Thoracic aorta (tissue), 2 donors: ENCODE data around the gene PPP1R12B. TPM values are rescaled to one million over a fixed set of nuclear protein-coding genes. Genes with fewer than 3 reads are reported as not detected.
"Not testable (repeated sequence)": the region's sequence is repeated elsewhere in the genome, so short reads cannot be mapped to it uniquely, and the experiment has no call there.

Experiments
- ATAC-seq: fragments of 150-250 bp; one replicate; pipeline ENCODE4 v1.8.0; 2017; ENCODE audit warnings: low read depth; ENCODE audit not compliant: insufficient number of reproducible peaks, low FRiP score
- DNase-seq: peaks from one replicate; pipeline ENCODE4 v3.0.0-alpha.2; 2020; ENCODE audit warnings: low spot score
- H3K27ac ChIP-seq, 2 donors: fragments of 200-600 bp; sonication (generic); 1 replicate in 1 of 2; 2 replicates in 1 of 2; pipeline ENCODE4 v1.5.1; 2016; ENCODE audit warnings: mild to moderate bottlenecking in 2 of 2, moderate library complexity in 2 of 2
- H3K27me3 ChIP-seq: fragments of 200-600 bp; sonication (generic); replicated peaks from 2 replicates; pipeline ENCODE4 v1.6.0; 2016; ENCODE audit warnings: mild to moderate bottlenecking; ENCODE audit not compliant: insufficient read depth
- H3K36me3 ChIP-seq: fragments of 200-600 bp; sonication (generic); one replicate; pipeline ENCODE4 v1.5.1; 2016
- H3K4me1 ChIP-seq, 2 donors: fragments of 200-600 bp; sonication (generic); 1 replicate in 1 of 2; 2 replicates in 1 of 2; pipeline versions ENCODE4 v1.5.1 to v1.6.0; 2016; ENCODE audit warnings: low read depth in 2 of 2, mild to moderate bottlenecking in 1 of 2; ENCODE audit not compliant: control insufficient read depth in 1 of 2
- H3K4me3 ChIP-seq: fragments of 200-600 bp; sonication (generic); 2 replicates; pipeline ENCODE4 v1.5.1; 2016; ENCODE audit warnings: mild to moderate bottlenecking
- H3K9me3 ChIP-seq: fragments of 200-600 bp; sonication (generic); 2 replicates; pipeline ENCODE4 v1.5.1; 2016
- total RNA-seq, 2 donors: library from RNA; depleted of rRNA; stranded (reverse); fragments of >200 nt; gene quantifications; one replicate each; pipeline versions ENCODE4 v1.1.0 to v1.2.3, GENCODE V29; 2016
- TF ChIP-seq, protein P1 (sequence below): fragments of 200-600 bp; sonication (generic); IDR thresholded peaks from one replicate; pipeline ENCODE4 v1.5.1; 2019; ENCODE audit warnings: antibody characterized with exemption

PPP1R12B gene
- total RNA-seq, 2 donors from 2014 or later, result 573 to 677 TPM

DNA sequence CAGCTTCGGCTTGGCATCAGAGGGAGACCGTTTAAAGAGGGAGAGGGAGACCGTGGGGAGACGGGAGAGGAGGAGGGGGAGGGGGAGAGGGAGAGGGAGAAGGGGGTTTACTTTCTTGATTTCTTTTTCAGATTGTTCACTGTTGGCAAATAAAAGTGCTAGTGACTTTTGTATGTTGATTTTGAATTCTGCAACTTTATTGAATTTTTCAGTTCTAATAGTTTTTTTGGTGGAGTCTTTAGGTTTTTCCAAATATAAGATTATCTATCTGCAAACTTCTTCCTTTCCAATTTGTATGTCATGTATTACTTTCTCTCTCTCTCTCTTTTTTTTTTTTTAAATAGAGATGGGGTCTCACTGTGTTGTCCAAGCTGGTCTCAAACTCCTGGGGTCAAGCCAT is 104.0 kb downstream of the PPP1R12B start:
- Histone ChIP-seq H3K36me3 (peaks cover 5% of the 10 kb centered on the region), H3K4me3 (no peak overlapping the region), H3K4me1 (no peaks in the 10 kb centered on the region), H3K9me3 (no peaks in the 10 kb centered on the region), H3K27ac (no peak overlapping the region), H3K27me3 (no peaks in the 10 kb centered on the region)
- ATAC-seq (no peak), DNase-seq (no peak)
- TF ChIP-seq, protein P1, sequence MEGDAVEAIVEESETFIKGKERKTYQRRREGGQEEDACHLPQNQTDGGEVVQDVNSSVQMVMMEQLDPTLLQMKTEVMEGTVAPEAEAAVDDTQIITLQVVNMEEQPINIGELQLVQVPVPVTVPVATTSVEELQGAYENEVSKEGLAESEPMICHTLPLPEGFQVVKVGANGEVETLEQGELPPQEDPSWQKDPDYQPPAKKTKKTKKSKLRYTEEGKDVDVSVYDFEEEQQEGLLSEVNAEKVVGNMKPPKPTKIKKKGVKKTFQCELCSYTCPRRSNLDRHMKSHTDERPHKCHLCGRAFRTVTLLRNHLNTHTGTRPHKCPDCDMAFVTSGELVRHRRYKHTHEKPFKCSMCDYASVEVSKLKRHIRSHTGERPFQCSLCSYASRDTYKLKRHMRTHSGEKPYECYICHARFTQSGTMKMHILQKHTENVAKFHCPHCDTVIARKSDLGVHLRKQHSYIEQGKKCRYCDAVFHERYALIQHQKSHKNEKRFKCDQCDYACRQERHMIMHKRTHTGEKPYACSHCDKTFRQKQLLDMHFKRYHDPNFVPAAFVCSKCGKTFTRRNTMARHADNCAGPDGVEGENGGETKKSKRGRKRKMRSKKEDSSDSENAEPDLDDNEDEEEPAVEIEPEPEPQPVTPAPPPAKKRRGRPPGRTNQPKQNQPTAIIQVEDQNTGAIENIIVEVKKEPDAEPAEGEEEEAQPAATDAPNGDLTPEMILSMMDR, result no peak

DNA sequence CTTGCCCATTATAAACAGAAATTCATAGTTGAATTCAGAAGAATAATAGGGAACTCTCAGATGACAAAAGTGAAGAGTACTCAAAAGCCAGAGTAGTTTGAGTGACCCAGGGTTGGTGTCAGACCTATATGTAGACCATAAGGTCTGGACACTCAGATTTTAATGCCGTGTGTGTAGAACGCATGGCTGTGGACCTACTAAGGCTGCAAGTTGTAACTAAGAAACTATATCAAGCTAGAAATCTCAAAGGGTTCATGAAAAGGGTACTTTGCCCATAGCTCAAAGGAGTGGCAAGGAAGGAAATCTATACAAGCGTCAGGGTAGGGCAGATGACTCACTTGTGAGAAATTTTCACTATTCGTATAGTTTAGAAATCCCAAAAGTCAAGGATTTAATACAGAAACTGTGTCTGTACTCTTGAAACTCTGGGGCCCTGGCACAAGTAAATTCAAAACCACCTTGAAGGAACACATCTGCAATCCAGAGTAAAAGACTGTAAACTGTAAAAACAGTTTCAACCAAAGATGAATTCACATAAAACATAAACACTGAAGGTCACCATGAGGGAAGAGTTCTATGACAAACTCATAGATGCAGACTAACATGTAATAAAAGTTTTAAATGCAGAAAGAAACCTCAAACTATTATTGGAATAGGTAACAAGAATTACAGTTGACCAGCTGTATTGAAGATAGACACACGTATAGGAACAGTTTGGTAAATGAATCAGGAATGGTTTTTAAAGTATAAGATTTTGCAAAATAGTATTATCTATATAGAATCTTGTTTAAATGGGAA is 108.1 kb downstream of the PPP1R12B start:
- ATAC-seq, DNase-seq, H3K36me3 ChIP-seq, H3K4me3 ChIP-seq, H3K27ac ChIP-seq, H3K9me3 ChIP-seq, H3K27me3 ChIP-seq: not testable (repeated sequence)
- H3K4me1 ChIP-seq, result peaks cover 6 to 14% of the 10 kb centered on the region in 2 donors

DNA sequence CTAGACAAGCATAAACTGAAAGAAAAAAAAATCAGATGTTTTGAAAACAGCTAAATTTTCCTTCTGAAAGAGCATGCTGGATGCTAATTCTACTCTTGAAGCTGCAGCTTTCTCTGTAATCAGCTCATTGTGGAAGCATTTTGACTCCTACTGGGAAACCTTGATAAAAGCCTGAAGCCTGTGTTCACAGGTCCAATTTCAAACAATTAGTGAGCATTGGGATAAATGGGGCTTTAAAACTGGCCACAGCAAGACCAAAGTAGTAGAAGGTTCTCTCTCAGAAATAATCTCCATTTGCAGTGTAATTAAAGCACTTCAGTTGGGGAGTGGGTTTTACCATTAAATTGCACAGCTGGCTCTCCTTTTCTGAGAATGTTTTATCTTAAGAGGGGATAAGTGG is 110.2 kb downstream of the PPP1R12B start:
- not testable (repeated sequence) for H3K27me3 ChIP-seq, H3K27ac ChIP-seq, DNase-seq, ATAC-seq, H3K4me3 ChIP-seq, H3K36me3 ChIP-seq, H3K9me3 ChIP-seq
- H3K4me1 ChIP-seq, result peaks cover 6 to 14% of the 10 kb centered on the region in 2 donors

DNA sequence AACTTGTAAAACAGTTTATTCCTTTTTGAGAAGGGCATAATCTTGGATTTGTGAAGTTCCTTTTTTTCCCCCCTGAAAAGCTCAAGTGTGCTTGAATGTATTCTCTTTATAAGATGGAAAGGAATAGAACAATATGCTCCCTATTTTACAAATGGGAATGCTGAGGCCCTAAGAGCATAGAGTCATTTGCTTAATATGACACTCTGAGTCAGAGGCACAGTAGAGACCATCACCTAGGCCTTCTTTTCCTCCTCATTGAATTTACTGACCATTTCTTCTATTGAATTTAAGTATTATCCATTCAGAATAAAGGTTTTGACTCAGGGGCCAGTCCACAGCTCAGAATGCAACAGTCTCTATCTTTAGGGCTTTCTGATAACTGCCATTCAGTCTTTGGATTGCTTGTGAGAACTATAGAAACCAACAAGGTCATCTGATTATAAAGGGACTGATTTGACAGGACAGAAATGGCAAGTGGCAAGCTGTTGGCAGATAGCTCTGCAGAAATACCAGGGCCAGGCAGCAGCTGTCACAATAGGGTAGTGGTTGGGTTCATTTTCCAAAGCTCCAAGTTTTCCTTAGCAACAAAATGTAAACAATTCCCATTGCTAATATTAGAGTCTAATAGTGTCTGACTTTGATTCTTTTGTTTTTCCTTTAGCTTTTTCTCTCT is 111.1 kb downstream of the PPP1R12B start:
- H3K36me3 ChIP-seq, H3K9me3 ChIP-seq, ATAC-seq, H3K4me3 ChIP-seq, DNase-seq, H3K27me3 ChIP-seq: not testable (repeated sequence)
- Histone ChIP-seq H3K4me1 (peaks cover 6 to 14% of the 10 kb centered on the region in 2 donors), H3K27ac (peak overlapping the region in 1 of 2 donors; percentile 35)

DNA sequence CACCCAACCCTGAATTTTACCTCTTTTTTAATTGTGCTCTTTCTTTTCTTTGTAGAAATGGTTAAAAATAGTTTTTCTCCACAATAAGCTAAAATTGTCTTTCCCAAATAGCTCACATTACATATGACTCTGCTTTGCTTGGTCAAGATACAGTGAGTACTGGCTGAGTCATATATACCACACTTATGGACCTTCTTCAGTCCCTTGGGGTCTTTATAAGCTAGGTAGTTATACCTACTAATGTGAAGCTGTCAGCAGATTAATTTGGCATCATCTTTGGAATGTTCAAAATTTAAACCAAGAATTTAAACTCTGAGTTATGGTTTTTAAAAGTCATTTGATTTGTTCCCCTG is 111.6 kb downstream of the PPP1R12B start:
- peaks cover 6 to 16% of the 10 kb centered on the region in 2 donors for H3K4me1 ChIP-seq
- not testable (repeated sequence) for H3K36me3 ChIP-seq, DNase-seq, H3K27me3 ChIP-seq, H3K4me3 ChIP-seq, ATAC-seq, H3K9me3 ChIP-seq
- peak overlapping the region in 1 of 2 donors; percentile 35 for H3K27ac ChIP-seq

DNA sequence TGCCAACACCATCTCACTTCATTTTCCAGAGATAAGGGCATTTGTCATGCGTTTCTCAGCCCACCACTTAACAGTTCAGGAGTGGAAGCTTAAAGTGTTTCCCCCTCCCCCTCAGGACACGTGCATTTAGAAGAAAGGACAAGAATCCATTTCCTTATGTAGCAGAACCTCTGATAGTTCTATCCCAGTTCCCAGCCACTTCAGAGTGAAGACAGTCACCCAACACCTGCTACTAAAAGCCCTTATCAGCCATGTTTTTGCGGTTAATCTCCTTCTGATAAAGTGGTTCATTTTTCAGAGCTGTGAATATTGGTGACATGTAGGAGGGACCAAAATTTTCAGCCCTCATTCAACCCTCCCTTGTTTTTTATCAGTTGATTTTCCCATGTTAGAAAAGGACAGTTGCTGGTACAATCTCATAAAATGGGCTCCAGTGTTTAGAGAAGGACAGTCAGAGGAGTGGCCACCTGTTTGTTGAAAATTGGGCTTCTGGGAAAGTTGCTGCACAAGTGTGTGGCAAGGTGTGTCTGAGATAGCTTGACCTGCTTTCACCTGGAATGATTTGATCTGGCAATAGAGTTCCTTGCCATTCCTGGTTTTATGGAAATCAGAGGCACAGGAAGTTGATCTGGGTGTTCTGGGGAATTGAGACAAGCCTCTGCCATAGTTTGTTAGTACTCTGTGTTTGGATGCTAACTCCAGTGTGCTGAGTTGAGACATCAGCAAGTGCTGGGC is 114.0 kb downstream of the PPP1R12B start:
- Histone ChIP-seq H3K27ac (no peak overlapping the region), H3K4me3 (no peak overlapping the region), H3K36me3 (no peaks in the 10 kb centered on the region), H3K27me3 (no peaks in the 10 kb centered on the region), H3K4me1 (peaks cover 19 to 30% of the 10 kb centered on the region in 2 donors), H3K9me3 (no peaks in the 10 kb centered on the region)
- DNase-seq (no peak), ATAC-seq (no peak)
- TF ChIP-seq, protein P1, result no peak
